ENCODE data around the gene TMEM123. TPM values are rescaled to one million over a fixed set of nuclear protein-coding genes. Genes with fewer than 3 reads are reported as not detected.

The TMEM123 gene
- total RNA-seq, 4 donors from 2014 or later = 161 to 212 (median 197) TPM

- TF ChIP-seq CTCF (IDR thresholded peaks at IDR 0.05) (no peak), POLR2AphosphoS5 (IDR thresholded peaks at IDR 0.05) (no peak), POLR2A (IDR thresholded peaks at IDR 0.05) (no peak), EP300 (IDR thresholded peaks at IDR 0.05) (no peak)
- Histone ChIP-seq H3K9me3 (no peaks in the 10 kb centered on the region), H3K27ac (no peak overlapping the region), H3K36me3 (peaks cover 13% of the 10 kb centered on the region), H3K4me3 (no peak overlapping the region), H3K27me3 (no peaks in the 10 kb centered on the region), H3K4me1 (peaks cover 14% of the 10 kb centered on the region)
- no peak for DNase-seq (ENCODE audit: low spot score in 2 of 2)
- 89% methylated on average over 5 of the region's 5 CpGs for WGBS
Observed at GRCh38 chr11:102405501-102405900, 47.1 kb downstream of the TMEM123 start.

GRCh38 chr11:102402548-102402947, 50.0 kb downstream of the TMEM123 start:
- Histone ChIP-seq H3K4me3 (no peak overlapping the region), H3K27ac (no peak overlapping the region), H3K9me3 (no peaks in the 10 kb centered on the region), H3K27me3 (no peaks in the 10 kb centered on the region), H3K4me1 (peaks cover 7% of the 10 kb centered on the region), H3K36me3 (peaks cover 34% of the 10 kb centered on the region)
- no peak for DNase-seq (ENCODE audit: low spot score in 2 of 2)
- TF ChIP-seq EP300 (IDR thresholded peaks at IDR 0.05) (no peak), POLR2AphosphoS5 (IDR thresholded peaks at IDR 0.05) (no peak), CTCF (IDR thresholded peaks at IDR 0.05) (no peak), POLR2A (IDR thresholded peaks at IDR 0.05) (no peak)

GRCh38 chr11:102401905-102402304, 50.7 kb downstream of the TMEM123 start:
- H3K36me3 ChIP-seq = peaks cover 38% of the 10 kb centered on the region
- TF ChIP-seq EP300 (IDR thresholded peaks at IDR 0.05) (no peak), POLR2AphosphoS5 (IDR thresholded peaks at IDR 0.05) (no peak), CTCF (IDR thresholded peaks at IDR 0.05) (no peak), POLR2A (IDR thresholded peaks at IDR 0.05) (no peak)
- H3K4me1 ChIP-seq = peaks cover under 1% of the 10 kb centered on the region
- H3K4me3 ChIP-seq = no peak overlapping the region
- no peaks in the 10 kb centered on the region for H3K9me3 ChIP-seq
- H3K27me3 ChIP-seq = no peaks in the 10 kb centered on the region
- no peak overlapping the region for H3K27ac ChIP-seq
- no peak for DNase-seq (ENCODE audit: low spot score in 2 of 2)
- 97% methylated on average over 3 of the region's 3 CpGs for WGBS

GRCh38 chr11:102400603-102401002, 52.0 kb downstream of the TMEM123 start:
- Histone ChIP-seq H3K9me3 (no peaks in the 10 kb centered on the region), H3K4me1 (no peaks in the 10 kb centered on the region), H3K27ac (no peak overlapping the region), H3K27me3 (no peaks in the 10 kb centered on the region), H3K4me3 (no peak overlapping the region), H3K36me3 (peaks cover 38% of the 10 kb centered on the region)
- DNase-seq (ENCODE audit: low spot score in 2 of 2) = no peak
- TF ChIP-seq POLR2AphosphoS5 (IDR thresholded peaks at IDR 0.05) (no peak), POLR2A (IDR thresholded peaks at IDR 0.05) (no peak), CTCF (IDR thresholded peaks at IDR 0.05) (no peak), EP300 (IDR thresholded peaks at IDR 0.05) (no peak)
- 97% methylated on average over 5 of the region's 5 CpGs for WGBS

GRCh38 chr11:102399189-102399588, 53.4 kb downstream of the TMEM123 start:
- Histone ChIP-seq H3K27me3 (no peaks in the 10 kb centered on the region), H3K4me1 (no peaks in the 10 kb centered on the region), H3K36me3 (peaks cover 47% of the 10 kb centered on the region), H3K27ac (no peak overlapping the region), H3K4me3 (no peak overlapping the region), H3K9me3 (no peaks in the 10 kb centered on the region)
- DNase-seq (ENCODE audit: low spot score in 2 of 2) = no peak
- WGBS = 97% methylated on average over 2 of the region's 2 CpGs
- TF ChIP-seq CTCF (IDR thresholded peaks at IDR 0.05) (no peak), EP300 (IDR thresholded peaks at IDR 0.05) (no peak), POLR2A (IDR thresholded peaks at IDR 0.05) (no peak), POLR2AphosphoS5 (IDR thresholded peaks at IDR 0.05) (no peak)

Measured in suprapubic skin (tissue), 4 donors.